GM12801 (cell line): ENCODE data around the gene PTPN12.

Experiments
- CTCF ChIP-seq: IDR thresholded peaks from one replicate; pipeline ENCODE4 v1.5.1; 2011; ENCODE audit warnings: control low read depth; ENCODE audit not compliant: insufficient read length; ENCODE audit errors: extremely low read depth

PTPN12 gene

GRCh38 chr7:77575187-77575586 lies 38.1 kb downstream of the PTPN12 start:
- no peak for TF ChIP-seq CTCF

- TF ChIP-seq CTCF, result no peak
These were observed 39.8 kb downstream of the PTPN12 start for GRCh38 chr7:77576856-77577255.

DNA sequence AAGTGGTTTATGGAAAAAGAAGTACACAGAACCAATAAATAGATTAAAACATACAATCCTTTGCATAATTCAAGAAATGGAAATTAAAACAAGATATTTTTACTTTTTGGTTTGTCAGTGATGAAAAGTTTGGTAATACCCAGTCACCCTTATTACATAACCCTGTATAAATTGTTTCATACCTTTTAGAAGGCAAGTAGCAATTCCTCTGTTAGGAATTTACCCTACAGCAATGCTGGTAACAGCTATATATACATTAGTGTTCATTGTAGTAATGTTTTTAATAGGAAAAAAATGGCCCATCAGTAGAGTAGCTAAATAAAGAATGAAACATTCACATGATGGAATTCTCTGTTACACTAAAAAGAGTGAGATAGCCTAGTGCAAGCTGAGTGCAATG lies 42.7 kb downstream of the PTPN12 start:
- TF ChIP-seq CTCF, result no peak

DNA sequence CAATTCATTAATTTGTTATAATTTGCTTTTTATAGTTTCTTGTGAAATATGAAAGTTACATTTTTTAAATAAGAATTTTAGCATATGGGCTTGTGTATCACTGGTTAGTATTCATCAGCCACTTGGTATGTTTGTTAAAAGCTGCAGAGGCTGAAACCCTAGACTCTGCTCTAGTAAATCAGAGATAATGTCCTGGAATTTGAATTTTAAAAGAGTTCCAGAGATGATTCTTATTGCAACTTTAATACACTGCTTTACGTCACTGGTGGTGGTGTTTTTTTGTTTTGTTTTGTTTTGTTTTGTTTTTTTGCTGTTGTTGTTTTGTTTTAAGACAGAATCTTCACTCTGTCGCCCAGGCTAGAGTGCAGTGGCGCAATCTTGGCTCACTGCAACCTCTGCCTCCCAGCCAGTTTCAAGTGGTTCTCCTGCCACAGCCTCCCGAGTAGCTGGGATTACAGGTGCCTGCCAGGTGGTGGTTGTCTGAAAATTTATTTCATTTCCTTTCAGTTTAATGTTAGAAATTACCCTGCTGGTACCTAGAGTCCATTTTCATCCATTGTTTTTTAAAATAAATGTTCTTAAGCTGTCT lies 43.8 kb downstream of the PTPN12 start:
- no peak for TF ChIP-seq CTCF

GRCh38 chr7:77587272-77587671 lies 50.2 kb downstream of the PTPN12 start:
- no peak for TF ChIP-seq CTCF

DNA sequence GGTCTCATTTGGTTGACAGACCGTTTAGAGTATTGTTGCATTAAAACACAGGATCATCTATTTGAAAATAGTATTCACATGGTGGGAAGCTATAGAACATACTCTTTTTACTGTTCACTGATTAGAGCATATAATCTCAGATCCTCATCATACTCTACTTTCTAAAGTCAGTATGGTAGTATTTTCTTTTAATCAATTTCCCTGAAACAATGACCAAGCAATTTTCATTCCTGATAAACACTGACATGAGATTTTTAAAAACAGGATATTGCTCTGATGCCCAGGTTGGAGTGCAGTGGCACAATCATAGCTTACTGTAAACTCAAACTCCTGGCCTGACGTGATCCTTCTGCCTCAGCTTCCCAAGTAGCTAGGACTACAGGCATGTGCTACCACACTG lies 63.9 kb downstream of the PTPN12 start:
- TF ChIP-seq CTCF, result no peak

- TF ChIP-seq CTCF, result no peak
These were observed 69.5 kb downstream of the PTPN12 start for GRCh38 chr7:77606562-77606961.
